PC-9 (cell line): ENCODE measurements around the gene ZDHHC3. TPM values are rescaled to one million over a fixed set of nuclear protein-coding genes. Genes with fewer than 3 reads are reported as not detected.

Experiments
- BruUV-seq: library from RNA; stranded (reverse); fragments of 400-500 nt; replicated peaks from 2 replicates; lab custom pipeline; 2021; lab: Mats Ljungman, UMichigan
- CTCF ChIA-PET: fragments of 300-600 bp; sonication (Branson Sonifier 250); formaldehyde crosslinking; loops from one replicate; lab custom pipeline; 2022; ENCODE audit warnings: antibody characterized with exemption; lab: Charles Lee
- POLR2A ChIA-PET: fragments of 300-600 bp; sonication (Branson Sonifier 250); formaldehyde crosslinking; loops from one replicate; lab custom pipeline; 2022; ENCODE audit warnings: antibody characterized with exemption; ENCODE audit not compliant: unreplicated experiment; lab: Charles Lee
- DNase-seq, 2 experiments: peaks; one replicate each; pipeline versions ENCODE4 v3.0.0 to v3.0.0-alpha.2; 2015 to 2022; ENCODE audit warnings: mixed read lengths in 1 of 2
- H2AFZ ChIP-seq: fragments of 200-600 bp; sonication (generic); 2 replicates; pipeline ENCODE4 v1.8.1; 2017; ENCODE audit warnings: antibody characterized with exemption
- H3F3A ChIP-seq: fragments of 200-600 bp; sonication (generic); 2 replicates; pipeline ENCODE4 v1.8.1; 2017; ENCODE audit warnings: antibody characterized with exemption, mild to moderate bottlenecking, low read depth; ENCODE audit not compliant: insufficient read depth
- H3K27ac ChIP-seq: fragments of 200-600 bp; sonication (generic); 2 replicates; pipeline ENCODE4 v1.6.1; 2016; ENCODE audit warnings: mixed run types
- H3K27me3 ChIP-seq: fragments of 200-600 bp; sonication (generic); 2 replicates; pipeline ENCODE4 v1.6.1; 2016; ENCODE audit warnings: low read depth, mixed run types; ENCODE audit not compliant: insufficient read depth
- H3K36me3 ChIP-seq: fragments of 200-600 bp; sonication (generic); 2 replicates; pipeline ENCODE4 v1.6.1; 2016; ENCODE audit warnings: low read depth, mixed run types
- H3K4me1 ChIP-seq: fragments of 200-600 bp; sonication (generic); replicated peaks from 2 replicates; pipeline ENCODE4 v1.6.1; 2016; ENCODE audit warnings: mixed run types; ENCODE audit not compliant: insufficient read depth
- H3K4me2 ChIP-seq: fragments of 200-600 bp; sonication (generic); 2 replicates; pipeline ENCODE4 v1.6.1; 2017; ENCODE audit warnings: mixed run types
- H3K4me3 ChIP-seq: fragments of 200-600 bp; sonication (generic); 2 replicates; pipeline ENCODE4 v1.6.1; 2016; ENCODE audit warnings: mixed run types
- H3K79me2 ChIP-seq: fragments of 200-600 bp; sonication (generic); 2 replicates; pipeline ENCODE4 v1.6.1; 2017; ENCODE audit warnings: low read depth, mixed run types
- H3K9me2 ChIP-seq: fragments of 200-600 bp; sonication (generic); 2 replicates; pipeline ENCODE4 v1.8.1; 2017; ENCODE audit warnings: mild to moderate bottlenecking; ENCODE audit not compliant: insufficient read depth
- H3K9me3 ChIP-seq: fragments of 200-600 bp; sonication (generic); 2 replicates; pipeline ENCODE4 v1.8.1; 2016; ENCODE audit warnings: low read depth; ENCODE audit not compliant: insufficient read depth
- H4K20me1 ChIP-seq: fragments of 200-600 bp; sonication (generic); 2 replicates; pipeline ENCODE4 v1.8.1; 2017; ENCODE audit not compliant: insufficient read depth
- EZH2 ChIP-seq: fragments of 200-600 bp; sonication (generic); IDR thresholded peaks from 2 replicates; pipeline ENCODE4 v1.8.0; 2017; ENCODE audit warnings: antibody characterized with exemption, low read depth
- intact Hi-C: fragments of 100-400 bp; cut with micrococcal nuclease; formaldehyde crosslinking; loops from one replicate; pipeline ENCODE4 v1.10.0; 2022; ENCODE audit not compliant: unreplicated experiment
- total RNA-seq: library from RNA; stranded (reverse); gene quantifications from 2 replicates; pipeline ENCODE4 v1.2.3, GENCODE V29; 2021
- TF ChIP-seq, protein P1 (sequence below): fragments of 200-600 bp; sonication (generic); conservative IDR thresholded peaks from 2 replicates; pipeline ENCODE4 v1.6.1; 2017; ENCODE audit warnings: mixed run types, antibody characterized with exemption, mild to moderate bottlenecking, moderate library complexity

The ZDHHC3 gene
- total RNA-seq, 1 experiment from 2014 or later, result 107 TPM

- CTCF ChIA-PET, result no interaction called here
- Histone ChIP-seq H3K27me3 (no peaks in the 10 kb centered on the region), H3K27ac (no peak overlapping the region), H3K9me3 (no peaks in the 10 kb centered on the region), H2AFZ (no peak overlapping the region), H3K4me2 (no peak overlapping the region), H3K36me3 (no peaks in the 10 kb centered on the region), H4K20me1 (no peaks in the 10 kb centered on the region), H3F3A (no peaks in the 10 kb centered on the region), H3K79me2 (no peaks in the 10 kb centered on the region), H3K4me3 (no peak overlapping the region), H3K9me2 (no peaks in the 10 kb centered on the region), H3K4me1 (no peaks in the 10 kb centered on the region)
- no TSS peak for BruUV-seq
- TF ChIP-seq EZH2, result no peak
- TF ChIP-seq, protein P1, sequence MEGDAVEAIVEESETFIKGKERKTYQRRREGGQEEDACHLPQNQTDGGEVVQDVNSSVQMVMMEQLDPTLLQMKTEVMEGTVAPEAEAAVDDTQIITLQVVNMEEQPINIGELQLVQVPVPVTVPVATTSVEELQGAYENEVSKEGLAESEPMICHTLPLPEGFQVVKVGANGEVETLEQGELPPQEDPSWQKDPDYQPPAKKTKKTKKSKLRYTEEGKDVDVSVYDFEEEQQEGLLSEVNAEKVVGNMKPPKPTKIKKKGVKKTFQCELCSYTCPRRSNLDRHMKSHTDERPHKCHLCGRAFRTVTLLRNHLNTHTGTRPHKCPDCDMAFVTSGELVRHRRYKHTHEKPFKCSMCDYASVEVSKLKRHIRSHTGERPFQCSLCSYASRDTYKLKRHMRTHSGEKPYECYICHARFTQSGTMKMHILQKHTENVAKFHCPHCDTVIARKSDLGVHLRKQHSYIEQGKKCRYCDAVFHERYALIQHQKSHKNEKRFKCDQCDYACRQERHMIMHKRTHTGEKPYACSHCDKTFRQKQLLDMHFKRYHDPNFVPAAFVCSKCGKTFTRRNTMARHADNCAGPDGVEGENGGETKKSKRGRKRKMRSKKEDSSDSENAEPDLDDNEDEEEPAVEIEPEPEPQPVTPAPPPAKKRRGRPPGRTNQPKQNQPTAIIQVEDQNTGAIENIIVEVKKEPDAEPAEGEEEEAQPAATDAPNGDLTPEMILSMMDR, result no peak
- intact Hi-C loops, result no loop called here
- no peak for DNase-seq
- POLR2A ChIA-PET, result interaction anchor here (0.6 kb wide), 1 partner anchor 146 kb away, joined by 3 read pairs; the partner anchor contains the start of genes KIAA1143 and KIF15
Observed at GRCh38 chr3:44906997-44907396, 69.0 kb downstream of the ZDHHC3 start.

DNA sequence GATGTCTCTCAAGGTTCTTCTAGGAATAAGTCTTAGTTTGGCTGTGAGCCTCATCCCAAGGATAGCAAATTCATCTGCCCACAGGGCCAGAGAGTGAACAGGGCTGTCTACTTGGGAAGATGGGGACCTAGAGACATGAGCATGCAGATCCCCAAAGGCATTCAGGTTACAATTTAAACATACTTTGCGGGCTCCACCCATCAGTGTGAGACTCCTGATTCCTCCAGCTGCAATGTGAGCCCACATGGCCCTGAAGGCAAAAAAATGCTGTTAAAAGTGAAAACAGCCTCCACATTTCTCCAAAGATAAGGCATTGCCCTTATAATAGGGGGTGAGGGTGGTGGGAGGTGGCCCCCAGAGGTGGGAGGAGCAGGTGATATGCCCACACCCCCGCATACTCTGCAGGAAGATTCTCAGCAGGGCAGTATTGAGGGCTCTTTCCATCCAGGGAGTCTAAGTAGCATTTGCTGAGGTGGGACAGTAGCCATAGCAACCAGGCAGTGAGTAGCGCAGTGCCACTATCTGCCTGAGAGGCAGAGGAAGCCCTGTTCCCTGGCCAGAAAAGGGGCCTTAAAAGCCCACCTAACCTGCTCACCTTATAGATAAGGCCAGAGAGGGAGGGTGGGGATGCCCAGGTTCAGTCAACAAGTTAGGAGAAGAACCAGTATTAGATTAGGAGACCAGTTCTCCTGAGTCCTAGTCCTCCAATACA lies 70.4 kb downstream of the ZDHHC3 start:
- H3K4me2 ChIP-seq, result no peak overlapping the region
- CTCF ChIA-PET, result no interaction called here
- no peaks in the 10 kb centered on the region for H3K36me3 ChIP-seq
- no peaks in the 10 kb centered on the region for H3F3A ChIP-seq
- intact Hi-C loops, result no loop called here
- H3K4me1 ChIP-seq, result no peaks in the 10 kb centered on the region
- POLR2A ChIA-PET, result no interaction called here
- H3K79me2 ChIP-seq, result no peaks in the 10 kb centered on the region
- no peak overlapping the region for H2AFZ ChIP-seq
- no peak overlapping the region for H3K27ac ChIP-seq
- no peaks in the 10 kb centered on the region for H3K9me3 ChIP-seq
- no peaks in the 10 kb centered on the region for H3K27me3 ChIP-seq
- no peaks in the 10 kb centered on the region for H3K9me2 ChIP-seq
- TF ChIP-seq EZH2, result no peak
- TF ChIP-seq, protein P1, result no peak
- no TSS peak for BruUV-seq
- H3K4me3 ChIP-seq, result no peak overlapping the region
- H4K20me1 ChIP-seq, result no peaks in the 10 kb centered on the region
- no peak for DNase-seq

- ChIA-PET CTCF (no interaction called here), POLR2A (no interaction called here)
- Histone ChIP-seq H3K36me3 (no peaks in the 10 kb centered on the region), H3K9me3 (no peaks in the 10 kb centered on the region), H3K27me3 (no peaks in the 10 kb centered on the region), H4K20me1 (no peaks in the 10 kb centered on the region), H3K79me2 (no peaks in the 10 kb centered on the region), H3K4me1 (no peaks in the 10 kb centered on the region), H3K4me3 (no peak overlapping the region), H3K4me2 (no peak overlapping the region), H2AFZ (no peak overlapping the region), H3K27ac (no peak overlapping the region), H3K9me2 (no peaks in the 10 kb centered on the region), H3F3A (no peaks in the 10 kb centered on the region)
- DNase-seq, result no peak
- TF ChIP-seq, protein P1, result no peak
- no peak for TF ChIP-seq EZH2
- no TSS peak for BruUV-seq
- intact Hi-C loops, result no loop called here
Observed at GRCh38 chr3:44903751-44904150, 72.2 kb downstream of the ZDHHC3 start.
